Measurements from ENCODE around the gene RNF26. TPM values are rescaled to one million over a fixed set of nuclear protein-coding genes. Genes with fewer than 3 reads are reported as not detected.

The RNF26 gene
- total and polyA plus RNA-seq, 8 donors = 22.0 to 37.0 (median 28.4) TPM

DNA sequence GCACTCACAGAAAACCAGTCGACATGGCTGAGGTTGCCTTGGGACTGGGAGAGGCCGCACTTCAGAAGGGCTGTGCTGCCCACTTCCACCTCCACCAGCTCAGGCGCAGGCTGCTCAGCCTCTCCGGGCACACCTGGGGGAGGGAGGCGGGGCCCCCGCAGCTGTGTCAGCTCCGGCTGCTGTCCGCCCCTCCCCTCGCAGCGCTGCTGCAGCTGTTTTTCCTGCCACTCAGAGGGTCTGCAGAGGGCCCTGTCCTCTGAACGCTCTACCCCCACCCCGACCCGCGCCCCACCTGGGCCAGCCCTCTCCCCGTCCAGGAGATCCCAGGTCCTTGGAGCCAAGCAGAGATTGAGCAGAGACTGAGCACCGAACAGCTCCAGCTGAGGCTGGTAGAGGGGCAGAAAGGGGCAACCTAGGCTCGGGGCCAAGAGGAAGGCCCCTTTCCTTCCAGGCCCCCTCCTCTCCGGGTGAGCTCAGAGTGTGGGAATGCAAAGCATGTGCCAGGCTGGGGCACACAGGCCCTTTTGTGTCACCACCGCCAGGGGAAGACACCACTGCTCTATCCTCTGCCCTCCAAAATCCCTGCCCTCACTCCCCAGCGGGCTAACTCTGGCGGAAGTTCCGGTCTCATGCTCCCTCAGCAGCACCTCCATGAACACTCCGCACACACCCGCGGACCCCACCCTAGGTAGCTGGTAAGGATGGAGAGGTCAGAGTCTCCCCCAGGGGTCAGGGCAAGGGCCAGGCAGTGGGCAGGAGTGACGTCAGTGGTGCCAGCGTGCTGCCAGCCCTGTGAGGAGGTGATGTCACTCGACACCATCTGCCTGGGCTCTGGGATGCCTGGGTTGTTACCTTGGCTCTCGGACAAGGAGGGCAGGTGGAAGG, 19.0 kb upstream of the RNF26 start:
- peak overlapping the region; percentile 36 to 45 for H3K4me3 ChIP-seq
- TF ChIP-seq CTCF (IDR thresholded peaks at IDR 0.05) = peak in 1 of 2 donors; percentile 10
- peaks cover 15 to 56% of the 10 kb centered on the region in 2 donors for H3K4me1 ChIP-seq
- peaks cover 26 to 66% of the 10 kb centered on the region in 2 donors for H3K27me3 ChIP-seq
- no peaks in the 10 kb centered on the region for H3K9me3 ChIP-seq
- peak in 2 of 4 donors; percentile 48 to 83 for DNase-seq
- peak; percentile 58 for ATAC-seq
- peak overlapping the region; percentile 69 to 73 for H3K27ac ChIP-seq
- peaks cover 0 to 16% of the 10 kb centered on the region in 2 donors for H3K36me3 ChIP-seq
- intact Hi-C loops (cut with DNase I) = no loop called here

DNA sequence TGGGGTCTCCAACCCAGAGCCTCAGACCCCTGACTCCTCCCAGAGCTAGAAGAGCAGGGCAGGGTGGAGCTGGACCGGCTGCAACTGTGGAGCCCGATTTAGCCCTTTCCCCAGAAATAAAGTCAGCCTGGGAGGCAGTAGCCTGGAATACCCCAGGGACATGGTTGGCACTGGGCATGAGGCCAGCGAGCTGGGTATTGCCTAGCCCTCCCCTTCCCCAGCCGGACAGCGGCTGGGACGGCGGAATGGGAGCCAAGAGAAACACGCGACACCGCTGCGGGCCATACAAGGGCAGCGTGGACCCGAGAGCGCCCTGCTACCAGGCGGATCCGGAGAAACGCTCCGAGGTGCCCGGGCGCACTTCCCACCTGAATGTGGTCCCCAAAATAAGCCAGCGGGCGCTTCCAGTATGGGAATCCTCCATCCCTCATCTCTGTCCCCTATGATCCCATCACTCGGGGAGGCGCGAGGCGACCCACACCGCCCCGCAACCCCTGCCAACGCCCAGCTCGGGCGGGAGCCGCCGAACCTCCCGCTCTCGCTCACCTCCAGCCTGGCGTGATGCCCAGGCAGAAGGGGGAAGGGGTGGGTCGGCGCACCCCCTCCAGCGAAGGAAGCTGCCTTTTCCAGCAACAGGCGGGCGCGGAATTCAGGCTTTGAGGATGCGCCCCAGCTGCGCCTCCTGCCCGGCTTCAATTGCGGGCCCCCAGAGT, 18.2 kb upstream of the RNF26 start:
- no peak for TF ChIP-seq CTCF (IDR thresholded peaks at IDR 0.05)
- peaks cover 0 to 8% of the 10 kb centered on the region in 2 donors for H3K36me3 ChIP-seq
- peaks cover 26 to 74% of the 10 kb centered on the region in 2 donors for H3K27me3 ChIP-seq
- intact Hi-C loops (cut with DNase I) = no loop called here
- DNase-seq = peak in 2 of 4 donors; percentile 66 to 76
- no peaks in the 10 kb centered on the region for H3K9me3 ChIP-seq
- peaks cover 20 to 63% of the 10 kb centered on the region in 2 donors for H3K4me1 ChIP-seq
- peak overlapping the region; percentile 36 to 45 for H3K4me3 ChIP-seq
- peak overlapping the region; percentile 69 to 73 for H3K27ac ChIP-seq
- peak; percentile 2 for ATAC-seq

DNA sequence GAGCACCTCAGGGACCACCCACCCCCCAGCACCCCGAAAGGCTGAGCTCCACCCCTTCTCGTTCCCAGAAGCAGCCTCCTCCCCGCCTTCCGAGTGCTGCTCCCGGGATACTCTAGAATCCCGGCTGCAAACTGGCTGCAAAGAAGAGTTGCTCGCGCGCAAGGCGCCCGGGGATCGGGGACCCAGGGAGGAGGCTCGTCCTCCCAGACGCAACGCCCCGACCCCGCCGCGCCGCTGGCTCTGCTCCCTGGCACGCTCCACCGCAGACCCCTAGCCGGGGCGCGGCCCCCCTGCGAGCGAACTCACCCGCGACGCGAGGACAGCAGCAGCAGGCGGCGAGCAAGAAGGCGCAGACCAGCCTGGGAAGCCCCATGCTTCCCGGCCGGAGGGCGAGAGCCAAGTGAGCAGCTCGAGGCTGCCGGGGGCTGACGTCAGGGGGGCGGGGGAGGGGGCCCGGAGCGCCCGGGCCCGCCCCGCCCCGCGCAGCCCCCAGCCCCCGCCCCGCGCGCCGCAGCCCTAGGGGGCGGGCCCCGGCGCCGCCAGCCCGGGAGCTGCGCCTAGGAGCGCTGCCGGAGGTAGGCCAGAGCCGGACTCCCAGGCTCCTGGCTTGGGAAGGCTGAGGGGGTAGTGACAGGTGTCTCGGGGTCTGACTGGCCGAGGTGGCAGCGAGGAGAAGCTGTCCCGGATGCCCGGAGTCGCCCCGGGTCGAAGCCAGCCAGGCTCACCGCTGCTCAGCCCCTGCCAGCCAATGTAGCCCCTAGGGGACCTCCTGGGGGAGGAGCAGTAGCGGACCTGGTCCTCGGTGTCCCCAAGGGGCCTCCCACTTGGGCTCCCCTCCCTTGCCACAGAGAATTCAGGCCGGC, 17.4 kb upstream of the RNF26 start, which contains the start of gene MCAM:
Gene MCAM (minus strand): TSS at position 402 of the 863 bp plus-strand sequence. CDS start 29 bp downstream, at position 373.
- no peak for ATAC-seq
- intact Hi-C loops (cut with DNase I) = no loop called here
- H3K4me3 ChIP-seq = peak within 1 kb of the TSS; percentile 36 to 45
- TF ChIP-seq CTCF (IDR thresholded peaks at IDR 0.05) = no peak
- DNase-seq = peak in 2 of 4 donors; percentile 75 to 83
- H3K4me1 ChIP-seq = peaks cover 20 to 67% of the 10 kb centered on the region in 2 donors
- H3K36me3 ChIP-seq = no peaks in the 10 kb centered on the region
- peaks cover 26 to 82% of the 10 kb centered on the region in 2 donors for H3K27me3 ChIP-seq
- H3K9me3 ChIP-seq = no peaks in the 10 kb centered on the region
- peak within 1 kb of the TSS; percentile 73 to 79 for H3K27ac ChIP-seq

GRCh38 chr11:119317592-119318239, 16.6 kb upstream of the RNF26 start:
- intact Hi-C loops (cut with DNase I) = no loop called here
- peak overlapping the region in 1 of 2 donors; percentile 45 for H3K4me3 ChIP-seq
- no peak for ATAC-seq
- no peak for TF ChIP-seq CTCF (IDR thresholded peaks at IDR 0.05)
- peak overlapping the region; percentile 62 to 79 for H3K27ac ChIP-seq
- no peak for DNase-seq
- H3K27me3 ChIP-seq = peaks cover 26 to 84% of the 10 kb centered on the region in 2 donors
- peaks cover 20 to 70% of the 10 kb centered on the region in 2 donors for H3K4me1 ChIP-seq
- no peaks in the 10 kb centered on the region for H3K36me3 ChIP-seq
- H3K9me3 ChIP-seq = no peaks in the 10 kb centered on the region
